Stomach (tissue), 4 donors: ENCODE data around the gene FXYD4.

Experiments used
- CTCF ChIP-seq, 7 experiments: fragments of 450-650 bp in 4 of 7; fragments of 200-600 bp in 3 of 7; sonication (generic) in 3 of 7; IDR thresholded peaks; one replicate each; pipeline ENCODE4 v1.5.1; 2016 to 2019; ENCODE audit warnings: antibody characterized with exemption in 7 of 7, control low read depth in 2 of 7, mild to moderate bottlenecking in 1 of 7
- POLR2A ChIP-seq, 4 donors: fragments of 450-650 bp; IDR thresholded peaks; one replicate each; pipeline ENCODE4 v1.6.1; 2016; ENCODE audit warnings: antibody characterized with exemption in 4 of 4, control low read depth in 2 of 4, mild to moderate bottlenecking in 1 of 4, moderate library complexity in 1 of 4

GRCh38 chr10:43390333-43390732, 18.9 kb downstream of the FXYD4 start:
- TF ChIP-seq CTCF (IDR thresholded peaks at IDR 0.05) = no peak
- no peak for TF ChIP-seq POLR2A (IDR thresholded peaks at IDR 0.05)
